ENCODE data around the gene WNT10A.
"Not testable (repeated sequence)": the region's sequence is repeated elsewhere in the genome, so short reads cannot be mapped to it uniquely, and the experiment has no call there.

GRCh38 chr2:218930488-218930887 is 49.8 kb downstream of the WNT10A start:
- TF ChIP-seq CTCF (conservative IDR thresholded peaks at IDR 0.05; ENCODE audit: low read depth, low read length); EZH2 (IDR thresholded peaks at IDR 0.05; ENCODE audit: borderline replicate concordance, low read depth, low read length, poor library complexity, severe bottlenecking): not testable (repeated sequence)

All from A673 (cell line).